HG02938 (cell line): ENCODE results near the gene MAP2K6.
"Not testable (repeated sequence)": the region's sequence is repeated elsewhere in the genome, so short reads cannot be mapped to it uniquely, and the experiment has no call there.

Experiments used
- ATAC-seq: cut with Tn5 transposase; IDR thresholded peaks from one replicate; pipeline ENCODE4 v1.9.1; 2021; ENCODE audit warnings: mild to moderate bottlenecking, moderate library complexity; ENCODE audit not compliant: unreplicated experiment

Gene MAP2K6

GRCh38 chr17:69454051-69454450 lies 39.6 kb downstream of the MAP2K6 start:
- ATAC-seq, result no peak

GRCh38 chr17:69455040-69455439 lies 40.5 kb downstream of the MAP2K6 start:
- ATAC-seq, result no peak

- ATAC-seq, result peak; percentile 59
These were observed 43.1 kb downstream of the MAP2K6 start for GRCh38 chr17:69457603-69458002.

- ATAC-seq, result no peak
These were observed 46.7 kb downstream of the MAP2K6 start for GRCh38 chr17:69460963-69461922.

- no peak for ATAC-seq
These were observed 47.5 kb downstream of the MAP2K6 start for GRCh38 chr17:69461951-69462369.

GRCh38 chr17:69462882-69463281 lies 48.4 kb downstream of the MAP2K6 start:
- no peak for ATAC-seq

GRCh38 chr17:69466451-69466850 lies 52.0 kb downstream of the MAP2K6 start:
- ATAC-seq, result no peak

GRCh38 chr17:69466905-69467667 lies 52.6 kb downstream of the MAP2K6 start:
- ATAC-seq, result no peak

GRCh38 chr17:69468207-69468606 lies 53.7 kb downstream of the MAP2K6 start:
- no peak for ATAC-seq

GRCh38 chr17:69470702-69471101 lies 56.2 kb downstream of the MAP2K6 start:
- ATAC-seq, result no peak

- no peak for ATAC-seq
These were observed 56.9 kb downstream of the MAP2K6 start for GRCh38 chr17:69471406-69471805.

- ATAC-seq, result no peak
These were observed 59.6 kb downstream of the MAP2K6 start for GRCh38 chr17:69473841-69474831.

GRCh38 chr17:69477204-69477902 lies 62.9 kb downstream of the MAP2K6 start:
- ATAC-seq, result no peak

GRCh38 chr17:69477903-69478266 lies 63.4 kb downstream of the MAP2K6 start:
- no peak for ATAC-seq

- no peak for ATAC-seq
These were observed 64.4 kb downstream of the MAP2K6 start for GRCh38 chr17:69478916-69479315.

- ATAC-seq, result not testable (repeated sequence)
These were observed 65.3 kb downstream of the MAP2K6 start for GRCh38 chr17:69479756-69480155.

GRCh38 chr17:69480245-69480644 lies 65.7 kb downstream of the MAP2K6 start:
- no peak for ATAC-seq

GRCh38 chr17:69485251-69485661 lies 70.8 kb downstream of the MAP2K6 start:
- no peak for ATAC-seq

- no peak for ATAC-seq
These were observed 71.6 kb downstream of the MAP2K6 start for GRCh38 chr17:69485901-69486643.
